ENCODE data around the gene RAD23A.

- TF ChIP-seq CTCF (IDR thresholded peaks at IDR 0.05) (no peak), MAX (IDR thresholded peaks at IDR 0.05) (no peak), ZFP36 (IDR thresholded peaks at IDR 0.05; ENCODE audit: borderline replicate concordance, partially characterized antibody) (no peak), RCOR1 (IDR thresholded peaks at IDR 0.05; ENCODE audit: low read depth, low read length) (no peak), MAFK (IDR thresholded peaks at IDR 0.05; ENCODE audit: partially characterized antibody) (no peak), CHD4 (IDR thresholded peaks at IDR 0.05; ENCODE audit: borderline replicate concordance) (no peak), CBX2 (IDR thresholded peaks at IDR 0.05; ENCODE audit: borderline replicate concordance, low read depth) (no peak), RNF2 (IDR thresholded peaks at IDR 0.05; ENCODE audit: borderline replicate concordance, low read depth) (no peak), POLR2A (IDR thresholded peaks at IDR 0.05; ENCODE audit: low read length) (no peak), RFX5 (IDR thresholded peaks at IDR 0.05) (no peak), BHLHE40 (IDR thresholded peaks at IDR 0.05; ENCODE audit: low read depth, low read length) (no peak)
These were observed 13.8 kb downstream of the RAD23A start for GRCh38 chr19:12959481-12959880.

Measured in A549 (cell line).